ENCODE data around the gene ABCB6.

Gene ABCB6

DNA sequence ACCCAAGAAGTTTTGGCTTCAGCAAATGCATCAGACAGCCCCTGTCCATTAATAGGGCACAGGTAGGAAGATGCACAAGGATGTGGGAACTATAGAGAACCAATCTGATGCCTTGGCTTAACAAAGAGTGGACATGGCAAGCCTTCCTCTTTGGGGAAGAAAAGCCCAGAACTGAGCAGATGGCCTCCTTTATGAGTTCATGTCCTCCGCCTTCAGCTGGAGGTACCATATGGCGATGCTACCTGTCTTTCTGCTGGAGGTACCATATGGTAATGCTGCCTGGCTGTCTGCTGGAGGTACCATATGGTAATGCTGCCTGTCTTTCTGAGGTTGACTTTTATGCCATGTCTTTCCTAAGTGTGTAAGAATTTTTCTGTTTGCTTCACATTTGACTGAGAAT, 34.6 kb downstream of the ABCB6 start:
- DNase-seq (ENCODE audit: low read depth, low spot score), result no peak

DNA sequence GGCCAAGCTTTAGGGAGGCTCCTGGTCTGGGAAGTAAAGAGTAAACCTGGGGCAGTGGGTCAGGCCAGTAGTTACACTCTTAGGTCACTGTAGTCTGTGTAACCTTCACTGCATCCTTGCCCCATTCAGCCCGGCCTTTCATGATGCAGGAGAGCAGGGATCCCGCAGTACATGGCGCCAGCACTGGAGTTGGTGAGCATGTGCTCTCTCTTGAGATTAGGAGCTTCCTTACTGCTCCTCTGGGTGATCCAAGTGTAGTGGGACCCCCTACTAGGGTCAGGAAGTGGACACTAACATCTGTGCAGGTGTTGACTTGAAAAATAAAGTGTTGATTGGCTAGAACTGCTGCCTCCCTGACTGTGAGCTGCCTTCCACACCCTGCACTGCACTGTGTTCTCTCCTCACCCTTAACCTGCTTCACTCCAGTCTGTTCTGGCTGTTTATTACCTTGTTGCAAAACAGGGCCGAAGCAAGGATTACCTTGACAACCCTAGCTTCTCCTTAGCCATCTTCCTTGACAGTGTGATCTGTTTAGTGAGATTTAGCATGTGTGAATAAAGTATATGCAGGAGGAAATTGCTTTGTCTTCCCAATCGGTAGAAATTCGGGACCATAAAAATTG, 35.5 kb downstream of the ABCB6 start:
- no peak for DNase-seq (ENCODE audit: low read depth, low spot score)

DNA sequence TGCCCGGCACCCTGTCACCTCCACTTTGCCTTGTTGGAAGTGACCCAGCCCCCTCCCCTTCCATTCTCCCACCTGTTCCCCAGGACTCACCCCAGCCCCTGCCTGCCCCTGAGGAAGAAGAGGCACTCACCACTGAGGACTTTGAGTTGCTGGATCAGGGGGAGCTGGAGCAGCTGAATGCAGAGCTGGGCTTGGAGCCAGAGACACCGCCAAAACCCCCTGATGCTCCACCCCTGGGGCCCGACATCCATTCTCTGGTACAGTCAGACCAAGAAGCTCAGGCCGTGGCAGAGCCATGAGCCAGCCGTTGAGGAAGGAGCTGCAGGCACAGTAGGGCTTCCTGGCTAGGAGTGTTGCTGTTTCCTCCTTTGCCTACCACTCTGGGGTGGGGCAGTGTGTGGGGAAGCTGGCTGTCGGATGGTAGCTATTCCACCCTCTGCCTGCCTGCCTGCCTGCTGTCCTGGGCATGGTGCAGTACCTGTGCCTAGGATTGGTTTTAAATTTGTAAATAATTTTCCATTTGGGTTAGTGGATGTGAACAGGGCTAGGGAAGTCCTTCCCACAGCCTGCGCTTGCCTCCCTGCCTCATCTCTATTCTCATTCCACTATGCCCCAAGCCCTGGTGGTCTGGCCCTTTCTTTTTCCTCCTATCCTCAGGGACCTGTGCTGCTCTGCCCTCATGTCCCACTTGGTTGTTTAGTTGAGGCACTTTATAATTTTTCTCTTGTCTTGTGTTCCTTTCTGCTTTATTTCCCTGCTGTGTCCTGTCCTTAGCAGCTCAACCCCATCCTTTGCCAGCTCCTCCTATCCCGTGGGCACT, 36.2 kb downstream of the ABCB6 start:
- no peak for DNase-seq (ENCODE audit: low read depth, low spot score)

DNA sequence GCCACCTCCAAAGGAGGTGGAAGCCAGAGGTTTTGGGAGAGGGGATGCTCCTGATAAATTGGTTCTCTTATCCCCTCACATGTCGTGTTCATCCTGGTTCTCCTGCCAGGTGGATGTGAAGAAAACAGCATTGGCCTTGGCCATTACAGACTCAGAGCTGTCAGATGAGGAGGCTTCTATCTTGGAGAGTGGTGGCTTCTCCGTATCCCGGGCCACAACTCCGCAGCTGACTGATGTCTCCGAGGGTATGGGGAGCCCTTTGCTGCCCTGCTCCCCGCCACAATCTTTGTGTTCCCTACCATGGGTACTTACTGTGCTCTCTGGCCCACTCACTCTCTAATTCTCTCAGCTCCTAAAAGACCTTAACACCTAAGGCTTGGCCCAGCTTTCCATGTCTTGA, 37.2 kb downstream of the ABCB6 start:
- no peak for DNase-seq (ENCODE audit: low read depth, low spot score)

DNA sequence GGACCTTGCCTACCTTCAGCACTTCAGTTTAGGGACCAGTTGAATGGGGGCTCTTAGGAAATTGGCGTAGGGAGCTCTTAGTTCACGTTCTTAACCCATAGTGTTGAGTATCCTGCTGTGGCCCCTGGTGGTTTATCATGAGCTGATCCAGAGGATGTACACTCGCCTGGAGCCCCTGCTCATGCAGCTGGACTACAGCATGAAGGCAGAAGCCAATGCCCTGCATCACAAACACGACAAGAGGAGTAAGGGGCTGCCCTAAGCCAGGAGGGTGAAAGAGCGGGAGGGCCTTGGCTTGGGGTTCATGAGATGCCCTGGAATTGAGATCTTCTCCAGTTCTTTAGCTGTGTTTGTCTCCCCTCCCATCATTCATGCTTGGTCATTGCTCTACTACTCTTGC, 37.8 kb downstream of the ABCB6 start:
- no peak for DNase-seq (ENCODE audit: low read depth, low spot score)

DNA sequence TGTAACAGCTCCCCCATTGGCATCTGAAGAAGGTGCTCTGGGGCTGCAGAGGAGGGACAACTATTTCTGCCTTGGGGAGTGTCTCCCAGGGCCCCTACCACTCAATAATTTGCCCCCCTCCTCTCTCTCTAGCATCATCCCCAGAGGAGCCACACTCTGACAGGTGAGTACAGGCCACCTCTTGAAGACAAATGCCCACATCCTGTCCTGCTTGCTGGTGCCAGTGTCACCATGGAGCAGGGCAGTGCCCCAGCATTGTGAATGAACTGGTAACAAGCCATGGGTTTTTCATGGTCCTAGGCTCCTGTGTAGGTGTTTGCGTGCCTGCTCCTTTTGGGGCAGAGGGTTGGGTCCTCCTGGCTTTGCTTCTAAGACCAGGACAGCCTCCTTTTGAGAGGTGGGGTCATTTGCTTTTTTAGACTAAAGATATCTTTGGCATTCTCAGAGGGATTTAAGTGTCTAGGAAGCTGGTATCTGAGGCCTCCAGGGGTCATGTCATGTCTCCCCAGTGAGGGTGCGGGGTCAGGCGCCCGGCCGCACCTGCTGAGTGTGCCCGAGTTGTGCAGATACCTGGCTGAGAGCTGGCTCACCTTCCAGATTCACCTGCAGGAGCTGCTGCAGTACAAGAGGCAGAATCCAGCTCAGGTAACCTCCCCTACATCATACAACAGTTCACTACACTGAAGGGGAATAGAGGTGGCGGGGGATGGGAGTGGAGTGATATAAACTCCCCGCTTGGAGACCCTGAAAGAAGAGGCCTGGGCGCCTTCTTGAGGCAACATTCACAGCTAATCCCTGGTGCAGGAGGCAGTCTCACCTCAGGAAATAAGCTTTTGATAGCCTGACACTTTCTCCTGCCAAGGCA, 38.9 kb downstream of the ABCB6 start:
- no peak for DNase-seq (ENCODE audit: low read depth, low spot score)

DNA sequence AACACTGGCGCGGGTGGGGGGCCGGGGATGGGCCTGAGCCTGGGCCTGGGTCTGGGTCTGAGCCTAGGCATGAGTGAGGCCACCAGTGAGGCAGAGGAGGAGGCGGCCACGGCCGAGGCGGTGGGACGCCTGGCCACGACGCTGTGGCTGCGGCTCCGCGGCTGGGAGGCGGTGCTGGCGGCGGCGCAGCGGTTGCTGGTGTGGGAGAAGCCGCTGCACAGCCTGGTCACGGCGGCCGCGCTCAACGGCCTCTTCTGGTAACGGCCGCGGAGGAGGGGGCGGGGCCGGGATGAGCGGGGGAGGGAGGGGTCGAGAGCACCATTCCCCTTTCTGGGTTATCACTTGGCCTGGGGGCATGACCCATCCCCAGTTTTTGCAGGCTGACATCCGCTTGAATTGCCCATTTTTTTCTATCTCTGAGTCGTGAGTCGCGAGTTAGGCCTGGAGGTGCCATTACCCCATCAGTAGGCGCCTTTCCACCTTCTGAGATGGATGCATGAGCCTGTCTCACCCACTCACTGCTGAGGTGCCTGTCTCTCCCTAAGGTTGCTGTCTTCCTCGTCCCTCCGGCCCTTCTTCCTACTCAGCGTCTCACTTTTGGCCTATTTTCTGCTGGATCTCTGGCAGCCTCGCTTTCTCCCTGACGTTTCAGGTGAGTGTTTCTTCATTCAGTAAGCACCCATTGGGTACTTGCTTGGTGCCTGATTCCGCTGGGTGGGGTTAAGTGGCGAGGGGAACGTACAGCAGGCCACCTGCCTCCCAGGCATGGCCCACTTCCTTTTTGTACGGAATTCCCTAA, 40.2 kb downstream of the ABCB6 start:
- DNase-seq (ENCODE audit: low read depth, low spot score), result no peak

DNA sequence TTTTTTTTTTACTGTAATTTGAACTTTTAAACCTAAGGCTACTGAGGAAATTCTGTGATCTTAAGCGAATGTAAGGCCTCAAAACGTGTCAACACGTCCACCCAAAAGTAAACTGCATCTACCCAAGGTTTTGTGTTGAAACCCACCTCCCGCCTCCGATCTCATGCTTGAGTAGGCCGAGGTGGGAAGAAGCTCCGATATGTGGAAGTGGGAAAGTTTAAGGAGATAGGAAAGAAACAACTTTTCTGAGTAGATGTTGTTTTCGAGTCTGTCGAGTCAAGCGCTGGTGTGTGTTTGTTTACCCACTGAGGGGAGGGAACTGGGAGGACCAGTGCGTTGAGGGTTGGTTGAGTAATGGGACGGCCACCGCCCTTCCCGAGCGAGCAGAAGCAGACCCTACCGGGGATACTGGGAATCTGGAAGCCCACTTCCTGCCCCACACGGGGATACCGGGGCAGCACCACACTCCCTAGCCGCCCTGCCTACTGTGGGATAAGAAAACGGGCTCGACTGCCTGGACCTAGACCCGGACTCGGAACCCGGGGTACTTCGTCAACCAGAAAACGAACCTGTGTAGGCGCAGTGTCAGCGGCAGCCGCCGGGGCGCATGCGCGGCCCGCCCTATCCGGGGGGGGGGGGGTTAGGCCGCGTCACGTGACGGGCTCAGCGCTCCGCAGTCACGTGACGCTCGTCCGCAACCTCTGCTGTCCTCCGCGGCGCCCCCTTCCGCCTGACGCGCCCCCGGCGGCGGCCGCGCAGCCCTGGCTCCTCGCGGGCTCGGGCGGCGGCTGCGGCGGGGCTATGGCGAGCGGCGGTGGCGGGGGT, 41.0 kb downstream of the ABCB6 start, which contains the start of gene RETREG2:
Gene RETREG2, plus strand, starts transcription at position 724 of the 825 bp plus-strand sequence. Its CDS starts 78 bp downstream, at position 802.
- no peak for DNase-seq (ENCODE audit: low read depth, low spot score)

DNA sequence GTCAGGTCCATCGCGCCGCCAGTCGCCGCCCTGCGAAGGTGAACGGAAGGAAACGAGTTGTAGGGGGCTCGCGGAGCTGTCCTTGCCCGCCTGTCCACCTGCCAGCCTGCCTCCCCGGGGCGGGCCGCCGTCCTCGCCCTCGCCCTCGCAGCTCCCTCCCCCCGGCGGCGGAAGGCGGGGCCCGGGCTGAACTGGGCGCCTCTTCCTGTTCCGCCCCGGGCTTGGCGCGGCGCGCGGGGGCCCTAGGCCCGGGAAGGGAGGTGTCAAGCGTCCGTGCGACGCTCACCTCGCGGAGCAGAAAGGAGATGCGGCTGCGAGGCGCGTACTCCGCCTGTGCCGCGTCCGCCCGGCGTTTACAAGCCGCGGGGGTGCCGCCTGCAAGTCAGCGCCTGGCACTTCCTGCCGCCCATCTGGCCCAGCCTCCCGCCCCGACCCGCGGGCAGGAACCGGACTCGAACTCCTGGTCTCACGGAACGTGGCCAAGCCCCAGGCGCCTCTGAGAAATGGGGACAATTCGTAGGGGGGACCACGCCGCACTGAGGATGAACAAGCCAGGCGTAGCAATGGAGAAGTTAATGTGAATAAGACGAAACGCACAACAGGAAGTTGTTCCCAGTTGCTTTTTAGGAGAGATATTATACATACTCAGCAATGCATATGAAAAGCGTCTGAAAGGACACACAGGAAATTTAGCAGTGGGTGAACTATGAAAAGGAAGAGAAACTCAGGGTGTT, 41.8 kb downstream of the ABCB6 start, which contains the start of gene CNPPD1:
Gene CNPPD1, minus strand, starts transcription at position 108 of the 734 bp plus-strand sequence. Its CDS starts 97 bp downstream, at position 11.
- no peak for DNase-seq (ENCODE audit: low read depth, low spot score)

DNA sequence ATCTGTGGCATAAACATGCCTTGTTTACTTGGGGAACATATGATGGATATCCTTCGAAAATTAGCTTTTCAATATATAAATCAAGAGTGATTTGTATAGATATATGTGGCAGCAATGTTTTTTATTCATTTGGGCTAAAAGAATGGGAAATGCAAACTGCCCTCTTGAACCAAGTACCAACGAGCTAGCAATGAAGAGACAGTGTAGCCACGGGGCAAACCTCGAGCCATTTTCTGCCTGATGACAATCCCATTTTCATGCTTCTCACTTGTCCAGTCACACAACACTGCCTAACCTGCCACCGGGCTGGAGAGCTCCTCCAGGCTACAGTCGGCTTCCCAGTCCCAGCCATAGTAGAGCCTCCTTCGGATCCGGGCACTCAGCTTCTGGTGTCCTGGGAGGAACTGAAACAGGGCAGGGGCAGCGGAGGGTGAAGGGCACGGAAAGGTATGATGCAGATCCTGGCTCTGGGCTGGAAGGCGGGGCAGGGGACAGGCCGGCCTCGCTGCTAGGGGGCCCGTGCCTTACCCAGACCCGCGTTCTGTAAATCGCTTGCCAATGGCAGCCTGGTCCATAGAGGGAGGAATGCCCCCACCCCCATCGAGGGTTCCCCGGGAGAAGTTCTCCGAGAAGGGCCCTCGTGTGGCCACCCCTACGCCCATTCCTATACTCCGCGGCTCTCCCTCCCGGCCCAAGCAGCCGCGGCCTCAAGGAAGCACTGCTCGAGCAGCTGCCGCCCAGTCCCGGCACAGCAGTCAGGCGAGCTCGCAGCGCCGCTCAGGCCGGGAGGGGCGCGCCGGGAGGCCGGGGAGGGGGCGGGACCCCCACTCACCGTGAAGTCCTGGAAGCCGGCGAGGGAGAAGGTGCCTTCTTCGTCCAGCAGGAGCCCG, 42.6 kb downstream of the ABCB6 start:
- no peak for DNase-seq (ENCODE audit: low read depth, low spot score)

DNA sequence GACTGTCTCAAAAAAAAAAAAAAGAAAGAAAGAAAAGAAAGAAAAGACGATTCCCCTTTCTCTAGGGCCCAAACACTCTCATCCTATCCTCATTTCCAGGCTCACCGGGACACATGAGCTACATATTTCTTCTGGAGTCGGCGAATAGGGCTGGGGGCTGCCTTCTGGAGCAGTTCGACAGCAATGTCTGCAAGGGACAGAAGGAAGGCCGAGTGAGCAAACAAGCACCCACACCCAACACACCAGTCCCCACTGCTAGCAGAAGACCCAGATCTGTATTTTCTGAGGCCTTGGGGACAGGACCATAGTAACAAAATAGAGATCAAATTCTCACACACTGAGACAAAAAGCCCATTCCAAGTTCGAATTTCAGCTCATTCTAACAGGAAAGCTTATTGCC, 43.3 kb downstream of the ABCB6 start:
- no peak for DNase-seq (ENCODE audit: low read depth, low spot score)

DNA sequence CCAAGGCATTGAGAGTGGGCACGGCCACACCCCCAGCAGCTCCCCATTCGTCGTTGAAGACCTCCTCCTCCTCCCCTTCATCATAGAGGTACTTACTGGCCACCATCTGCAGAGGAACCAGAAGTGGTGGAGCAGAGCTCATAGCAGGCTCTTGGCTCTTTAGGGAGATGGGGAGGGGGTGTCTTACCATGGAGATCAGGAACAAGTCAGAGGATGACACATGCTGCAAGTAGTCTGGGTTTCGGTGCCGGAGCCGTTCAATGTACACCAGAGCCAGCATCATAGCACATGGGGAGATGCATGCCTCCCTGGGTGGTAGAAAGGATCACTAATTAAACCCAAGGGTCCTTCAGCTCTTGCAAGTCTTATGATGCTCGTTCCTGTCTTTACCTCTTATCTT, 44.0 kb downstream of the ABCB6 start:
- DNase-seq (ENCODE audit: low read depth, low spot score), result no peak

DNA sequence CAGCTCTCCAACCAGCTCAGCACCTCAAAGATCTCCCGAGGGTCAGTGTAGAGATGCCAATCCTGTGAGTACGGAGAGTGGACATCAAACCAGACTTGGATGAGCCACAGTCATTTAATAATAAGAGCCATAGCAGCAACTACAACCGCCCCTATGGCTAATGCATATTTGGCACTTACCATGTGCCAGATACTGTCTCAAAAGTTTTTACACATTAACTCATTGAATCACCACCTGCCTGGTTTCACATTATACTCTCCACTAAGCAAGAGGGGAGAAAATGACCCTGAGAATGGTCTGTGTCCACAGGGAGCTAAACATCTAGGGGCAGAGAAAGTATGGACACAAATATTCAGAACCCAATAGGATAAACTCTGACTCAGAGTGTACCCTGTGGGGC, 44.6 kb downstream of the ABCB6 start:
- DNase-seq (ENCODE audit: low read depth, low spot score), result no peak

DNA sequence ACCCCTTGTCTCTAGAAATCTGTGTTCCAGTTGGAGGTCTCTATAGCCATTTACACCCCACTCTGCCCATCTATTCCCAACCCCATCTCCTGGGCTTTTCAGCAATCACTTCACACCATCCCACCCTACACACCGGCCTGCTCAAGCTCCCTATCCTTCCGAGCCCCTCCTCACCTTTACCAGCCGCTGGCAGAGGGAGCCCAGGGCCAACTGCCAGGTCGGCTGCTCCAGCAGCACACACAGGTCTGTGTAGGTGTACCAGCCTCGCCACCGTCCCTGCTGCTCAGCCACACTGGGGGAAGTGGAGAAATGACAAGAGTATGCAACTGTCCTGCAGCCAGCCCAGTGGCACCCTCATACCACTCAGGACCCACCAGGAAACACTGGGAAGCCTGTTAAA, 45.6 kb downstream of the ABCB6 start:
- no peak for DNase-seq (ENCODE audit: low read depth, low spot score)

DNA sequence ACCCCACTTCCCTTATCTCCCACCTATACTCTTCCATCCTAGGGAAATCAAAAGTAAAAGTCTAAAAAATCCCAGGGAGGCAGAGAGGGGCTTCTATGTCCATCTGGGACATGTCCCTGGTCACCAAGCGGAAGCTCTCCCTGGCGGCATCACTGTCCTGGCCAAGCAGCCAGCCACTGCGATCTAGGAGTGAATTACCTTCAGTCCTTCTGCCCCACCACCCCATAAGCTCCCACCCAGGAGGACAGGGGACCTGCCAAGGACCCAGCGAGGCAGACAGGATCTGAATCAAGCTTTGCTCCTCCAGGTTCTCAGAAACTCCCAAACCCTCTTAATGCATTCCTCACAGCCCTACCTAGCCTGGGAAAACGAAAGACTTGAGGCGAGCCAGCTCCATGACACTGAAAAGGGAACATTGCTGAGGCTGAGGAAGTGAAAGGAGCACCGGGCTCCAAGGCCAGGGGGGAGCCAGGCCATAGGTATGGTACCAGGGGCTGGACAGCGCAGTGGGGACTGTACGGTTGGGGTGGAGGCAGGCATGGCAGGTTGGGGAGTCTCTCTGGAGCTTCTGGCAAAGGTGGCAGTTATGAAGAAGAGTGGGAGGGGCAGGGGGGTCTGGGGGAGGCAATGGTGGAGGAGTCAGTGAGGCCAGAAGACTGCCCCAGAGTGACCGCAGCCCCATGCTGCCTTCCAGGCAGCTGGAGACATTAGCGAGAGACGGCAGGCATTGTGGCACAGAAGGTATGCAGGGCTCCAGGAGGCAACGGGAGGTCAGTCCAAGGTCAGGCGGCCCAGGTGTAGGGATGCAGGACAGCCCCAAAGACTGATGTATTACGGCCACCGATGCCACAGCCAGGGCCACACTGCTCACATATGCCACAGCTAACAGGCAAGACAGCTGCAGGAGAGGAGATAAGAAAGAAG, 46.3 kb downstream of the ABCB6 start:
- no peak for DNase-seq (ENCODE audit: low read depth, low spot score)

DNA sequence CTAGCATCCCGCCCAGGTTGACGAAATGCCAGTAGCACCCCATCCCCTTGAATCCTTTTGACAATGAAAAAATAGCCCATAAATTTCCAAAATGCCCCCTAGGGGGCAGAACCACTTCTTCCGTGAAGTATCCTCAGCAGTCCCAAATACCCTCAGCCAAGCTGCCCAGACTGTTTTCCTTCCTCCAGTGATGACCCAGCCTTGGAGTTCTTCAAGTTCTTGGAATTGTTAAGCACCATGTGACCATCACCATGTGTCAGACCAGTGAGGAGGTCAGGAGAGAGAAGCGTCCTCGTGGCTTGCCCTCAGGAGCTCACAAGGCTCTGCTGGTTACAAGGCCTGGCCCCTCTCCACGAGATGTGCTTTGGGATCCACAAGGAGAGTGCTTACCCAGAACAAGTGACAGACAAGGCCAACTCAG, 47.5 kb downstream of the ABCB6 start:
- DNase-seq (ENCODE audit: low read depth, low spot score), result no peak

DNA sequence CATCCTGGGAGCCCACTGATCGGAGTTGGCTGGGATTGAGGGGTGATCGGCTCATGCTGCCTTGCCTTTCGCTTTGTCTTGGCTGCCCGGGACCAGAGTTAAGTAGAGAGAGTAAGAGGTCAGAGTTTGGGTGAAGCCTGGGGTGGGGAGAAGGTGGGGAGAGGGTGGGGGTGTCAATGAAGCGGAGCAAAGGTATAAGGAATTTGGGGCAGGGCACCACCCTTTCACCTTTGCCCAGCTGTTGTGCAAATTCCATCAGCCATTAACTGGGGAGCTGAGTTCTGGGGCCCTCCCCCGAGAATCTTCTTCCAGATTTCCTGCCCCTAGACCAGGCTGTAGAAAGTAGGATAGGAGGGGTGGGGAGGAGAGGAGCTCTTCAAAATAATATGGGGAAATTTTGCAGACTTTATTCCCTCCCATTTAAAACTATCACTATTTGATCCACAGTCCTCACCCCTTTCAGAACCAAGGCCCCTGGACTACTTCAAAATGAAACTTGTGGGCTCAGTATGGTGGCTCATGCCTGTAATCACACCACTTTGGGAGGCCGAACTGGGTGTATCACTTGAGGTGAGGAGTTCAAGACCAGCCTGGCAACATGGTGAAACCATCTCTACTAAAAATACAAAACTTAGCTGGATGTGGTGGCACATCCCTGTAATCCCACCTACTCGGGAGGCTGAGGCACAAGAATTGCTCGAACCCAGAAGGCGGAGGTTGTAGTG, 48.7 kb downstream of the ABCB6 start, which contains the start of gene SLC23A3:
Gene SLC23A3, minus strand, starts transcription at position 100 of the 725 bp plus-strand sequence. Its CDS starts 45 bp downstream, at position 55.
- no peak for DNase-seq (ENCODE audit: low read depth, low spot score)

Measured in iPS DF 19.7 (cell line).